Activated T-cell treated with anti-CD3 and anti-CD28 coated beads, Interleukin-2, amount 50 U/mL, for 4 hours (primary cell): ENCODE results near the gene TLL1. TPM values are rescaled to one million over a fixed set of nuclear protein-coding genes. Genes with fewer than 3 reads are reported as not detected.

Experiments
- ATAC-seq, 2 donors: fragments of 200-7000 bp; cut with Tn5 transposase; one replicate each; pipeline ENCODE4 v1.10.0; 2021
- DNase-seq: peaks from one replicate; pipeline ENCODE4 v3.0.0-alpha.2; 2020
- H3K27me3 Mint-ChIP-seq: one replicate; pipeline ENCODE4 v1.8.0; 2021; ENCODE audit warnings: low read depth, mixed read lengths
- H3K36me3 Mint-ChIP-seq: one replicate; pipeline ENCODE4 v1.8.0; 2022; ENCODE audit warnings: mixed read lengths; ENCODE audit not compliant: insufficient read depth
- H3K4me1 Mint-ChIP-seq: one replicate; pipeline ENCODE4 v1.8.0; 2021; ENCODE audit warnings: low read depth, mixed read lengths
- H3K4me3 Mint-ChIP-seq: one replicate; pipeline ENCODE4 v1.8.0; 2021; ENCODE audit warnings: mild to moderate bottlenecking, moderate library complexity, mixed read lengths
- H3K9me3 Mint-ChIP-seq: one replicate; pipeline ENCODE4 v1.8.0; 2021; ENCODE audit warnings: mixed read lengths
- total RNA-seq, 3 donors: library from RNA; stranded (reverse); gene quantifications; one replicate each; pipeline ENCODE4 v1.2.1, GENCODE V29; 2021

Gene TLL1
- total RNA-seq, 3 donors from 2014 or later, result not detected

- H3K27me3 Mint-ChIP-seq, result no peaks in the 10 kb centered on the region
Observed at GRCh38 chr4:165971446-165971845, 98.4 kb downstream of the TLL1 start.

GRCh38 chr4:165971933-165972332, 98.9 kb downstream of the TLL1 start:
- Mint-ChIP-seq H3K4me3 (no peak overlapping the region), H3K27me3 (no peaks in the 10 kb centered on the region), H3K4me1 (no peaks in the 10 kb centered on the region), H3K9me3 (peaks cover 5% of the 10 kb centered on the region), H3K36me3 (no peaks in the 10 kb centered on the region)
- no peak for DNase-seq
- ATAC-seq, result no peak

More at GRCh38 chr4:165971446-165971845, 98.4 kb downstream of the TLL1 start:
- no peak for DNase-seq
- Mint-ChIP-seq H3K4me1 (no peaks in the 10 kb centered on the region), H3K9me3 (peaks cover 6% of the 10 kb centered on the region), H3K36me3 (no peaks in the 10 kb centered on the region), H3K4me3 (no peak overlapping the region)
- ATAC-seq, result no peak

GRCh38 chr4:165972747-165973146, 99.7 kb downstream of the TLL1 start:
- Mint-ChIP-seq H3K4me1 (no peaks in the 10 kb centered on the region), H3K4me3 (no peak overlapping the region)
- ATAC-seq, result no peak

GRCh38 chr4:165982934-165983333, 109.9 kb downstream of the TLL1 start:
- ATAC-seq, result no peak
- Mint-ChIP-seq H3K4me1 (no peaks in the 10 kb centered on the region), H3K27me3 (no peaks in the 10 kb centered on the region), H3K4me3 (no peak overlapping the region), H3K36me3 (no peaks in the 10 kb centered on the region), H3K9me3 (peaks cover 5% of the 10 kb centered on the region)
- no peak for DNase-seq

More at GRCh38 chr4:165972747-165973146, 99.7 kb downstream of the TLL1 start:
- H3K36me3 Mint-ChIP-seq, result no peaks in the 10 kb centered on the region
- H3K27me3 Mint-ChIP-seq, result no peaks in the 10 kb centered on the region
- H3K9me3 Mint-ChIP-seq, result peaks cover 6% of the 10 kb centered on the region
- DNase-seq, result no peak

- Mint-ChIP-seq H3K36me3 (no peaks in the 10 kb centered on the region), H3K9me3 (no peaks in the 10 kb centered on the region), H3K27me3 (no peaks in the 10 kb centered on the region), H3K4me1 (no peaks in the 10 kb centered on the region), H3K4me3 (no peak overlapping the region)
- DNase-seq, result no peak
- ATAC-seq, result no peak
Observed at GRCh38 chr4:165986956-165987698, 114.1 kb downstream of the TLL1 start.

GRCh38 chr4:165991325-165992180, 118.5 kb downstream of the TLL1 start:
- no peaks in the 10 kb centered on the region for H3K4me1 Mint-ChIP-seq
- no peaks in the 10 kb centered on the region for H3K27me3 Mint-ChIP-seq

GRCh38 chr4:165992283-165992682, 119.2 kb downstream of the TLL1 start:
- no peak for DNase-seq

More at GRCh38 chr4:165991325-165992180, 118.5 kb downstream of the TLL1 start:
- no peak for DNase-seq
- Mint-ChIP-seq H3K4me3 (no peak overlapping the region), H3K36me3 (no peaks in the 10 kb centered on the region), H3K9me3 (no peaks in the 10 kb centered on the region)
- no peak for ATAC-seq

GRCh38 chr4:165994701-165995100, 121.7 kb downstream of the TLL1 start:
- Mint-ChIP-seq H3K27me3 (no peaks in the 10 kb centered on the region), H3K9me3 (no peaks in the 10 kb centered on the region), H3K4me3 (no peak overlapping the region), H3K4me1 (no peaks in the 10 kb centered on the region), H3K36me3 (no peaks in the 10 kb centered on the region)
- no peak for DNase-seq
- ATAC-seq, result no peak

More at GRCh38 chr4:165992283-165992682, 119.2 kb downstream of the TLL1 start:
- Mint-ChIP-seq H3K4me1 (no peaks in the 10 kb centered on the region), H3K27me3 (no peaks in the 10 kb centered on the region), H3K9me3 (no peaks in the 10 kb centered on the region), H3K36me3 (no peaks in the 10 kb centered on the region), H3K4me3 (no peak overlapping the region)
- no peak for ATAC-seq

- no peaks in the 10 kb centered on the region for H3K27me3 Mint-ChIP-seq
- DNase-seq, result no peak
- no peaks in the 10 kb centered on the region for H3K36me3 Mint-ChIP-seq
- peaks cover 3% of the 10 kb centered on the region for H3K9me3 Mint-ChIP-seq
- H3K4me1 Mint-ChIP-seq, result no peaks in the 10 kb centered on the region
- H3K4me3 Mint-ChIP-seq, result no peak overlapping the region
- no peak for ATAC-seq
Observed at GRCh38 chr4:166003811-166004210, 130.8 kb downstream of the TLL1 start.

- no peaks in the 10 kb centered on the region for H3K27me3 Mint-ChIP-seq
- H3K4me1 Mint-ChIP-seq, result no peaks in the 10 kb centered on the region
- DNase-seq, result no peak
- ATAC-seq, result no peak
- no peaks in the 10 kb centered on the region for H3K36me3 Mint-ChIP-seq
- H3K4me3 Mint-ChIP-seq, result no peak overlapping the region
- H3K9me3 Mint-ChIP-seq, result peaks cover 3% of the 10 kb centered on the region
Observed at GRCh38 chr4:166006217-166006616, 133.2 kb downstream of the TLL1 start.

GRCh38 chr4:166008510-166008909, 135.5 kb downstream of the TLL1 start:
- no peaks in the 10 kb centered on the region for H3K4me1 Mint-ChIP-seq
- DNase-seq, result no peak
- no peaks in the 10 kb centered on the region for H3K27me3 Mint-ChIP-seq
- peaks cover 7% of the 10 kb centered on the region for H3K9me3 Mint-ChIP-seq
- no peaks in the 10 kb centered on the region for H3K36me3 Mint-ChIP-seq
- H3K4me3 Mint-ChIP-seq, result no peak overlapping the region
- no peak for ATAC-seq

- peaks cover 6% of the 10 kb centered on the region for H3K9me3 Mint-ChIP-seq
- H3K4me1 Mint-ChIP-seq, result no peaks in the 10 kb centered on the region
- no peak overlapping the region for H3K4me3 Mint-ChIP-seq
- H3K36me3 Mint-ChIP-seq, result no peaks in the 10 kb centered on the region
- ATAC-seq (no peak), DNase-seq (no peak)
- no peaks in the 10 kb centered on the region for H3K27me3 Mint-ChIP-seq
Observed at GRCh38 chr4:166012129-166013030, 139.3 kb downstream of the TLL1 start.

GRCh38 chr4:166014411-166014810, 141.4 kb downstream of the TLL1 start:
- Mint-ChIP-seq H3K4me1 (no peaks in the 10 kb centered on the region), H3K4me3 (no peak overlapping the region), H3K9me3 (peaks cover 6% of the 10 kb centered on the region), H3K27me3 (no peaks in the 10 kb centered on the region), H3K36me3 (no peaks in the 10 kb centered on the region)
- no peak for ATAC-seq
- DNase-seq, result no peak

GRCh38 chr4:166017804-166018203, 144.8 kb downstream of the TLL1 start:
- Mint-ChIP-seq H3K4me1 (no peaks in the 10 kb centered on the region), H3K36me3 (no peaks in the 10 kb centered on the region), H3K9me3 (peaks cover 3% of the 10 kb centered on the region), H3K4me3 (no peak overlapping the region), H3K27me3 (no peaks in the 10 kb centered on the region)
- DNase-seq, result no peak
- no peak for ATAC-seq
